ENCODE data around the gene ZNF541.

ZNF541 gene

DNA sequence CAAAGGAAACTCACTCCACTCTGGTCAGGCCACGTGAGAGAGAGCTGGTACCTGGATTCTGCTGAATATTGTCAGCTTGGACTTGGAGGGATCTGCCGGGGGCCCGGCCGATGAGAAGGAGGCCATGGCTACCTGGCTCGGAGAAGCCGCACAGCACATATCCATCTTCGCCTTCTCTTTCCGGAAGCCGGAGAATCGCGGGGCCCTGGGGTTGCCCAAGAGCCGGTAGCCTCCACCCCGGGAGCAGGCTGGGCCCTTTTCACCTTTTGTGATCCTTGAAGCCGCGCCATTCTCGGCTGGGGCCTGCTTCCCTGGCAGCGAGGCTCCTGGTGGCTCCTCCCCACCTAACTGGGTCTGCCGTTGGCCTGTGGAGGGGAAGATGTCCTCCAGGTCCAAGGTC lies 28.9 kb downstream of the ZNF541 start:
- DNase-seq (ENCODE audit: low read depth in 1 of 2, low spot score in 1 of 2), result no peak

GRCh38 chr19:47542030-47542475 lies 30.9 kb downstream of the ZNF541 start:
- no peak for DNase-seq (ENCODE audit: low read depth in 1 of 2, low spot score in 1 of 2)

DNA sequence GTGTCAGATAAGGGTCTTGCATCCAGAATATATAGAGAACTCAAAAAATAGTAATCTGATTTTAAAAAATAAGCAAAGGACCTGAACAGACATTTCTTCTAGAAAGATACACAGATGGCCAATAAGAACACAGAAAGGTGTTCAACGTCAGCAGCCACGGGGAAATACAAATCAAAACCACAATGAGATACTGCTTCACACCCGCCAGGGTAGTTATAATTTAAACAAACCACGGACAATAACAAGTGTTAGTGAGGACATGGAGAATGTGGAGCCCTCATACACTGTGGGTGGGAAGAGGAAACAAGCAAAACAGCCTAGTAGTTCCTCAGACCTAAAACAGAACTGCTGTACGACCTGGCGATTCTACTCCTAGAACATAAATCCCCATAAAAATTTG lies 31.4 kb downstream of the ZNF541 start:
- no peak for DNase-seq (ENCODE audit: low read depth in 1 of 2, low spot score in 1 of 2)

DNA sequence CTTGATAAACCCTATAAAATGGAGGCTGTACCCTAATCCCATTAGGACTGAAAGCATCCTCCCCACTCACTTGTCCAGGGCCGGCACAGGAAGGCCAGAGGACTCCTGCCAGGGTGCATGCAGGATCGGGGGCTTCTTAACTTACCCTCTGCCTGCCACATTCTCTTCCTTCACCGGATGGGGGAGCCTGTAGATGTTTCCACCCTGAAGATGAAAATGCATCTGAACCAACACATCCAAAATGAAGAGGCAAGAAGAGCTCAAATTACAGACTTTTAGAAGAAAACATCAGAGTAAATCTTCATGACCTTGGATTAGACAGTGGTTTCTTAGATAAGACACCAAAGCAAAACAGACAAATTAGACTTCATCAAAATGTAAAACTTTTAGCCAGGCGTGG lies 32.2 kb downstream of the ZNF541 start:
- DNase-seq (ENCODE audit: low read depth in 1 of 2, low spot score in 1 of 2), result no peak

DNA sequence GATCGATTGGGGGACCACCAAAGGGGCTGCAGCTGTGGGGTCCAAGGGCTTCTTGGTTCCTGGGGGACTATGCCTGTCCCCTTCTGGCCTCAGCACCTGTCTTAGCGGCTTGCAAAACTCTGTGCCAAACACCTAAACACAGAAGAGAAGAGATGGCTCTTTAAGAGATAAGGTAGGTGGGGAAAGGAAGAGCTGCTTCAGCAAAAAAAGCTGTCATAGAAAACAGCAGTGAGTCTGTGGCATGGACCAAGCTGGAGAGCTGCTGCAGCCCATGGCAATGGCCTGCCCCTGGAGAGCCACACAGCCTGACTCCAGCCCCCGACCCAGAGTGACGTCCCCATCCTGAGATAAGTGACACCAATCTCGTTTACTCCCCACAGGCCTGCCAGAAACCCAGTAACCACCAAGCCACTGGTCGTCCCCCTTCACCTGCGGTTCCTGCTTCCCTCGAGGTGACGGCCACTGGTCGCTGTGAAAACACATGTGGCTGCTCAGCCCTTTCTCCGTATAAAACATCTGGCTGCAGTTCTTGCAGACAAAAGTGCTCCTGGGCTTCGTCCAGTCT lies 33.1 kb downstream of the ZNF541 start:
- no peak for DNase-seq (ENCODE audit: low read depth in 1 of 2, low spot score in 1 of 2)

GRCh38 chr19:47538812-47539211 lies 34.1 kb downstream of the ZNF541 start:
- no peak for DNase-seq (ENCODE audit: low read depth in 1 of 2, low spot score in 1 of 2)

- no peak for DNase-seq (ENCODE audit: low read depth in 1 of 2, low spot score in 1 of 2)
These were observed 35.5 kb downstream of the ZNF541 start for GRCh38 chr19:47537493-47537892.

- DNase-seq (ENCODE audit: low read depth in 1 of 2, low spot score in 1 of 2), result no peak
These were observed 38.3 kb downstream of the ZNF541 start for GRCh38 chr19:47534628-47535027.

GRCh38 chr19:47531640-47532387 lies 41.1 kb downstream of the ZNF541 start:
- no peak for DNase-seq (ENCODE audit: low read depth in 1 of 2, low spot score in 1 of 2)

GRCh38 chr19:47529018-47529742 lies 43.8 kb downstream of the ZNF541 start:
- no peak for DNase-seq (ENCODE audit: low read depth in 1 of 2, low spot score in 1 of 2)

GRCh38 chr19:47526798-47527197 lies 46.1 kb downstream of the ZNF541 start:
- DNase-seq (ENCODE audit: low read depth in 1 of 2, low spot score in 1 of 2), result no peak

DNA sequence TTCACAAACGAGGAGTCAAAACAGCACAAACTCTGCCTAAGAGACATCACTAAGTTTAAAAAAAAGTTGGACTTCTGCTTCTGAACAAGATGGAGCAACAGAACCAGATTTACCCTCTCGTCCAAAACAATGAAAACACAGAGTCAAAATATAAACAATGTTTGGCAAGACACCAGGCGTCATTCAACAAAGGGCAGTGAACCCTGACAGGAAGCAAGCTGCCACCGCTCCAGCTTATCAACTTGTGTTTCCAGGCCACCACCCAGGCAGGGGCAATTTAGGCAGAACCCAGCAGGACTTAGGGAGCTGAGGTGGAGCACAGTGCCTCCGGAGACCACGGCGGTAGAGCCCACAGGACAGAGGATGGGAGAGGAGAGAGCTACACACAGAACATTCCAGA lies 49.5 kb downstream of the ZNF541 start:
- DNase-seq (ENCODE audit: low read depth in 1 of 2, low spot score in 1 of 2), result no peak
